Measurements from ENCODE around the gene TASOR2. TPM values are rescaled to one million over a fixed set of nuclear protein-coding genes. Genes with fewer than 3 reads are reported as not detected.

TASOR2 gene
- polyA plus RNA-seq, 1 donor from 2014 or later = 28.6 TPM

- Histone ChIP-seq H3K9ac (ENCODE audit: low read length) (no peak overlapping the region), H3K4me2 (ENCODE audit: low read length) (no peak overlapping the region), H3K79me2 (replicated peaks; ENCODE audit: insufficient read depth, low read length) (no peaks in the 10 kb centered on the region), H3K27me3 (ENCODE audit: insufficient read depth, low read depth, low read length) (no peaks in the 10 kb centered on the region), H3K9me2 (ENCODE audit: insufficient read depth, low read length) (no peaks in the 10 kb centered on the region), H3K4me3 (ENCODE audit: low read length) (no peak overlapping the region), H3K36me3 (ENCODE audit: insufficient read depth, low read length) (no peaks in the 10 kb centered on the region), H3F3A (ENCODE audit: insufficient read depth, low read length, poor library complexity, severe bottlenecking) (no peaks in the 10 kb centered on the region), H2AFZ (ENCODE audit: low read depth, low read length) (no peak overlapping the region), H3K9me3 (ENCODE audit: low read length) (no peaks in the 10 kb centered on the region), H3K27ac (ENCODE audit: low read length) (no peak overlapping the region), H4K20me1 (ENCODE audit: insufficient read depth) (no peaks in the 10 kb centered on the region)
- TF ChIP-seq MXI1 (conservative IDR thresholded peaks at IDR 0.05; ENCODE audit: poor library complexity, severe bottlenecking) = no peak
Measured at GRCh38 chr10:5732141-5732540, 47.5 kb downstream of the TASOR2 start.

Other genes starting within 250 kb of the TASOR2 start
- not detected in 2 replicates for gene CALML5, start 185.3 kb upstream of the TASOR2 start, polyA plus RNA-seq
- not detected in 2 replicates for gene CALML3, start 159.9 kb upstream of the TASOR2 start, polyA plus RNA-seq
- 4.7 and 5.6 TPM in 2 replicates for gene ASB13, start 18.2 kb upstream of the TASOR2 start, polyA plus RNA-seq
- gene GDI2, start 128.6 kb downstream of the TASOR2 start, polyA plus RNA-seq = 318 and 352 TPM in 2 replicates
- 11.0 and 14.2 TPM in 2 replicates for gene ANKRD16, start 205.1 kb downstream of the TASOR2 start, polyA plus RNA-seq
- gene FBH1, start 205.4 kb downstream of the TASOR2 start, polyA plus RNA-seq = 41.1 and 48.1 TPM in 2 replicates